Measurements from ENCODE around the gene PSG3.
A peak's percentile ranks its signal among the peaks of the same experiment; 100 is the strongest.
"Not testable (repeated sequence)": the region's sequence is repeated elsewhere in the genome, so short reads cannot be mapped to it uniquely, and the experiment has no call there.

The PSG3 gene

GRCh38 chr19:42693760-42694350 is 46.4 kb downstream of the PSG3 start:
- peak; percentile 39 for DNase-seq

- DNase-seq = peak; percentile 27
These were observed 56.3 kb downstream of the PSG3 start for GRCh38 chr19:42683917-42684513.

- not testable (repeated sequence) for DNase-seq
These were observed 64.0 kb downstream of the PSG3 start for GRCh38 chr19:42676326-42676725.

- not testable (repeated sequence) for DNase-seq
These were observed 65.7 kb downstream of the PSG3 start for GRCh38 chr19:42674549-42674948.
